ENCODE results near the gene DCST1.

The DCST1 gene

GRCh38 chr1:155064111-155064831, 30.6 kb downstream of the DCST1 start:
- peak overlapping the region in 20 of 21 experiments; percentile 55 to 94 (median 83) for H3K27ac ChIP-seq
- peak overlapping the region; percentile 73 to 93 (median 87) for H3K4me3 ChIP-seq

GRCh38 chr1:155064832-155065429, 31.3 kb downstream of the DCST1 start:
- Histone ChIP-seq H3K27ac (no peak overlapping the region), H3K4me3 (peak overlapping the region in 1 of 7 experiments; percentile 8)

- Histone ChIP-seq H3K27ac (no peak overlapping the region), H3K4me3 (no peak overlapping the region)
These were observed 33.2 kb downstream of the DCST1 start for GRCh38 chr1:155066777-155067176.

- Histone ChIP-seq H3K4me3 (no peak overlapping the region), H3K27ac (no peak overlapping the region)
These were observed 35.0 kb downstream of the DCST1 start for GRCh38 chr1:155068599-155068998.

GRCh38 chr1:155069551-155070157, 36.0 kb downstream of the DCST1 start:
- H3K27ac ChIP-seq: peak overlapping the region in 8 of 21 experiments; percentile 33 to 83 (median 76)

GRCh38 chr1:155070158-155070621, 36.6 kb downstream of the DCST1 start:
- peak overlapping the region in 15 of 21 experiments; percentile 37 to 83 (median 75) for H3K27ac ChIP-seq

More at GRCh38 chr1:155069551-155070157, 36.0 kb downstream of the DCST1 start:
- no peak overlapping the region for H3K4me3 ChIP-seq

GRCh38 chr1:155070721-155071569, 37.3 kb downstream of the DCST1 start:
- H3K4me3 ChIP-seq: peak overlapping the region; percentile 20 to 37 (median 27)
- peak overlapping the region in 19 of 21 experiments; percentile 24 to 83 (median 74) for H3K27ac ChIP-seq

More at GRCh38 chr1:155070158-155070621, 36.6 kb downstream of the DCST1 start:
- peak overlapping the region in 3 of 7 experiments; percentile 26 to 37 (median 27) for H3K4me3 ChIP-seq

GRCh38 chr1:155071701-155072100, 38.1 kb downstream of the DCST1 start:
- Histone ChIP-seq H3K27ac (peak overlapping the region in 16 of 21 experiments; percentile 32 to 83 (median 76)), H3K4me3 (peak overlapping the region in 1 of 7 experiments; percentile 37)

- Histone ChIP-seq H3K27ac (peak overlapping the region in 13 of 21 experiments; percentile 8 to 82 (median 63)), H3K4me3 (no peak overlapping the region)
These were observed 39.1 kb downstream of the DCST1 start for GRCh38 chr1:155072531-155073289.

- Histone ChIP-seq H3K4me3 (no peak overlapping the region), H3K27ac (peak overlapping the region in 13 of 21 experiments; percentile 11 to 82 (median 63))
These were observed 40.0 kb downstream of the DCST1 start for GRCh38 chr1:155073377-155074242.

- Histone ChIP-seq H3K27ac (peak overlapping the region in 4 of 21 experiments; percentile 14 to 80 (median 36)), H3K4me3 (no peak overlapping the region)
These were observed 41.9 kb downstream of the DCST1 start for GRCh38 chr1:155075535-155075934.

- Histone ChIP-seq H3K4me3 (no peak overlapping the region), H3K27ac (peak overlapping the region in 2 of 21 experiments; percentile 20 to 90)
These were observed 42.7 kb downstream of the DCST1 start for GRCh38 chr1:155076371-155076770.

GRCh38 chr1:155077346-155077745, 43.7 kb downstream of the DCST1 start:
- no peak overlapping the region for H3K4me3 ChIP-seq
- H3K27ac ChIP-seq: peak overlapping the region in 5 of 21 experiments; percentile 6 to 90 (median 86)

- peak overlapping the region in 2 of 7 experiments; percentile 51 to 62 for H3K4me3 ChIP-seq
These were observed 44.3 kb downstream of the DCST1 start for GRCh38 chr1:155077758-155078445.

GRCh38 chr1:155078469-155079209, 45.0 kb downstream of the DCST1 start, which contains the start of gene EFNA3:
TSS of gene EFNA3 (plus strand) at chr1:155078837. CDS start at chr1:155078942, 105 bp downstream.
- peak within 1 kb of the TSS in 20 of 21 experiments; percentile 42 to 90 (median 78) for H3K27ac ChIP-seq

More at GRCh38 chr1:155077758-155078445, 44.3 kb downstream of the DCST1 start:
- peak overlapping the region in 15 of 21 experiments; percentile 18 to 90 (median 72) for H3K27ac ChIP-seq

GRCh38 chr1:155079210-155079486, 45.5 kb downstream of the DCST1 start:
- peak overlapping the region in 20 of 21 experiments; percentile 20 to 90 (median 78) for H3K27ac ChIP-seq
- peak overlapping the region; percentile 40 to 62 (median 51) for H3K4me3 ChIP-seq

More at GRCh38 chr1:155078469-155079209, 45.0 kb downstream of the DCST1 start, which contains the start of gene EFNA3:
- peak within 1 kb of the TSS; percentile 40 to 62 (median 51) for H3K4me3 ChIP-seq
